MCF 10A (cell line): ENCODE results near the gene WNT10A. TPM values are rescaled to one million over a fixed set of nuclear protein-coding genes. Genes with fewer than 3 reads are reported as not detected.

Experiments
- BruUV-seq: library from RNA; stranded (reverse); fragments of 400-500 nt; replicated peaks from 2 replicates; lab custom pipeline; 2021; lab: Mats Ljungman, UMichigan
- CTCF ChIA-PET: fragments of 300-600 bp; sonication (Branson Sonifier 250); formaldehyde crosslinking; extraction: SDS; loops from one replicate; lab custom pipeline; 2021; ENCODE audit warnings: antibody characterized with exemption, inconsistent platforms; lab: Yijun Ruan, JAX
- POLR2A ChIA-PET: fragments of 300-600, 350-650 bp; sonication (Branson Sonifier 250); formaldehyde crosslinking; extraction: SDS; loops from one replicate; lab custom pipeline; 2020; ENCODE audit warnings: antibody characterized with exemption, inconsistent platforms; lab: Yijun Ruan, JAX
- DNase-seq: peaks from one replicate; pipeline ENCODE4 v3.0.0-alpha.2; 2018; ENCODE audit not compliant: unreplicated experiment
- H3K27ac Mint-ChIP-seq: one replicate; pipeline ENCODE4 v1.8.0; 2022; ENCODE audit warnings: mild to moderate bottlenecking, low read depth, mixed read lengths; ENCODE audit not compliant: unreplicated experiment
- H3K27me3 Mint-ChIP-seq: one replicate; pipeline ENCODE4 v1.8.0; 2022; ENCODE audit warnings: mixed read lengths; ENCODE audit not compliant: insufficient read depth, unreplicated experiment
- H3K36me3 Mint-ChIP-seq: one replicate; pipeline ENCODE4 v1.8.0; 2022; ENCODE audit warnings: mild to moderate bottlenecking, moderate library complexity, mixed read lengths; ENCODE audit not compliant: insufficient read depth, unreplicated experiment
- H3K4me1 Mint-ChIP-seq: one replicate; pipeline ENCODE4 v1.8.0; 2022; ENCODE audit warnings: mixed read lengths; ENCODE audit not compliant: insufficient read depth, unreplicated experiment
- H3K4me3 Mint-ChIP-seq: one replicate; pipeline ENCODE4 v1.8.0; 2022; ENCODE audit warnings: mild to moderate bottlenecking, moderate library complexity, mixed read lengths; ENCODE audit not compliant: unreplicated experiment
- H3K9me3 Mint-ChIP-seq: one replicate; pipeline ENCODE4 v1.8.0; 2022; ENCODE audit warnings: mixed read lengths; ENCODE audit not compliant: unreplicated experiment
- CTCF ChIP-seq: fragments of 200-600 bp; IDR thresholded peaks from one replicate; pipeline ENCODE4 v1.8.0; 2022; ENCODE audit warnings: antibody characterized with exemption, mild to moderate bottlenecking; ENCODE audit not compliant: unreplicated experiment
- intact Hi-C: fragments of 100-400 bp; cut with micrococcal nuclease; formaldehyde crosslinking; loops from 2 replicates; pipeline ENCODE4 v1.14.1; 2022
- total RNA-seq: library from RNA; stranded (reverse); gene quantifications from 2 replicates; pipeline ENCODE4 v1.2.3, GENCODE V29; 2022

WNT10A gene
- total RNA-seq, 1 experiment from 2014 or later, result not detected

GRCh38 chr2:218869064-218869463 is 11.6 kb upstream of the WNT10A start:
- intact Hi-C loops, result no loop called here
- ChIA-PET POLR2A (interaction anchor here (0.8 kb wide), 1 partner anchor 9 kb away, joined by 3 read pairs; no protein-coding TSS in a partner anchor), CTCF (interaction anchor here (0.6 to 2.9 kb wide), 6 partner anchors 11 to 114 kb away, joined by 3 to 24 read pairs (median 4); no protein-coding TSS in a partner anchor)
- Mint-ChIP-seq H3K36me3 (no peaks in the 10 kb centered on the region), H3K4me3 (no peak overlapping the region), H3K27ac (no peak overlapping the region), H3K27me3 (peaks cover 31% of the 10 kb centered on the region), H3K9me3 (no peaks in the 10 kb centered on the region), H3K4me1 (no peaks in the 10 kb centered on the region)
- no peak for DNase-seq
- TF ChIP-seq CTCF, result no peak
- BruUV-seq, result no TSS peak

- DNase-seq, result no peak
- intact Hi-C loops, result no loop called here
- ChIA-PET POLR2A (no interaction called here), CTCF (interaction anchor here (0.5 to 2.9 kb wide), 3 partner anchors 27 to 411 kb away, joined by 3 to 24 read pairs (median 3); no protein-coding TSS in a partner anchor)
- no peaks in the 10 kb centered on the region for H3K36me3 Mint-ChIP-seq
- no peak overlapping the region for H3K27ac Mint-ChIP-seq
- no peaks in the 10 kb centered on the region for H3K4me1 Mint-ChIP-seq
- no peak overlapping the region for H3K4me3 Mint-ChIP-seq
- no peaks in the 10 kb centered on the region for H3K9me3 Mint-ChIP-seq
- TF ChIP-seq CTCF, result no peak
- no TSS peak for BruUV-seq
- H3K27me3 Mint-ChIP-seq, result peaks cover 25% of the 10 kb centered on the region
Measured at GRCh38 chr2:218870984-218871344, 9.7 kb upstream of the WNT10A start.

GRCh38 chr2:218871345-218872302 is 9.0 kb upstream of the WNT10A start:
- H3K36me3 Mint-ChIP-seq, result no peaks in the 10 kb centered on the region
- POLR2A ChIA-PET, result interaction anchor here (0.7 kb wide), 1 partner anchor 8 kb away, joined by 3 read pairs; no protein-coding TSS in a partner anchor
- TF ChIP-seq CTCF, result no peak
- intact Hi-C loops, result no loop called here
- no peaks in the 10 kb centered on the region for H3K9me3 Mint-ChIP-seq
- BruUV-seq, result no TSS peak
- no peak overlapping the region for H3K4me3 Mint-ChIP-seq
- CTCF ChIA-PET, result interaction anchor here (0.6 to 2.2 kb wide), 3 partner anchors 23 to 31 kb away, joined by 3 to 11 read pairs (median 3); no protein-coding TSS in a partner anchor
- H3K27me3 Mint-ChIP-seq, result peaks cover 25% of the 10 kb centered on the region
- H3K4me1 Mint-ChIP-seq, result peaks cover under 1% of the 10 kb centered on the region
- DNase-seq, result no peak
- H3K27ac Mint-ChIP-seq, result no peak overlapping the region
